A673 (cell line): ENCODE results near the gene PAPOLA. TPM values are rescaled to one million over a fixed set of nuclear protein-coding genes. Genes with fewer than 3 reads are reported as not detected.

ENCODE experiments used
- Bru-seq: library from RNA; stranded (reverse); fragments of 400-500 nt; gene quantifications from one replicate; lab custom pipeline; 2021; lab: Mats Ljungman, UMichigan
- BruChase-seq, 2 experiments: library from RNA; stranded (reverse); fragments of 400-500 nt; gene quantifications; one replicate each; lab custom pipeline; 2021; lab: Mats Ljungman, UMichigan
- BruUV-seq: library from RNA; stranded (reverse); fragments of 400-500 nt; replicated peaks from 2 replicates; lab custom pipeline; 2021; lab: Mats Ljungman, UMichigan
- CTCF ChIA-PET: fragments of 300-600 bp; sonication (Branson Sonifier 250); formaldehyde crosslinking; loops from one replicate; lab custom pipeline; 2022; ENCODE audit warnings: antibody characterized with exemption; lab: Charles Lee
- POLR2A ChIA-PET: fragments of 300-600 bp; sonication (Branson Sonifier 250); formaldehyde crosslinking; loops from one replicate; lab custom pipeline; 2022; ENCODE audit warnings: antibody characterized with exemption; ENCODE audit not compliant: low non-redundant PET; lab: Charles Lee
- DNase-seq: peaks from one replicate; pipeline ENCODE4 v3.0.0-alpha.2; 2015; ENCODE audit warnings: low spot score
- H3K27ac ChIP-seq: fragments of 200-600 bp; sonication (generic); 2 replicates; pipeline ENCODE4 v1.5.1; 2016; ENCODE audit warnings: mixed run types, low read depth, mild to moderate bottlenecking, mixed read lengths, antibody characterized with exemption, low read length; ENCODE audit not compliant: poor library complexity, severe bottlenecking
- H3K27me3 ChIP-seq: fragments of 200-600 bp; sonication (generic); replicated peaks from 2 replicates; pipeline ENCODE4 v1.6.1; 2017; ENCODE audit warnings: mixed run types, low read depth, mild to moderate bottlenecking, mixed read lengths, antibody characterized with exemption, low read length; ENCODE audit not compliant: insufficient read depth, poor library complexity
- H3K36me3 ChIP-seq: fragments of 200-600 bp; sonication (generic); 2 replicates; pipeline ENCODE4 v1.6.1; 2016; ENCODE audit warnings: mixed run types, mild to moderate bottlenecking, mixed read lengths, antibody characterized with exemption, low read length; ENCODE audit not compliant: insufficient read depth, poor library complexity, severe bottlenecking
- H3K4me1 ChIP-seq: fragments of 200-600 bp; sonication (generic); 2 replicates; pipeline ENCODE4 v1.6.1; 2017; ENCODE audit warnings: mixed run types, mild to moderate bottlenecking, mixed read lengths, antibody characterized with exemption, low read length; ENCODE audit not compliant: insufficient read depth, poor library complexity, severe bottlenecking
- H3K4me3 ChIP-seq: fragments of 200-600 bp; sonication (generic); 2 replicates; pipeline ENCODE4 v1.5.1; 2016; ENCODE audit warnings: low read depth, mixed run types, mild to moderate bottlenecking, mixed read lengths, low read length; ENCODE audit not compliant: poor library complexity, severe bottlenecking
- H3K9me3 ChIP-seq: fragments of 200-600 bp; sonication (generic); 2 replicates; pipeline ENCODE4 v1.6.1; 2016; ENCODE audit warnings: mixed run types, low read depth, mild to moderate bottlenecking, mixed read lengths, antibody characterized with exemption, low read length; ENCODE audit not compliant: poor library complexity, severe bottlenecking
- CTCF ChIP-seq: fragments of 300-800, 200-600 bp; sonication (generic); conservative IDR thresholded peaks from 2 replicates; pipeline ENCODE4 v1.5.1; 2017; ENCODE audit warnings: low read depth, mild to moderate bottlenecking, antibody characterized with exemption, low read length, moderate library complexity, mixed read lengths
- EZH2 ChIP-seq: fragments of 200-600 bp; sonication (generic); IDR thresholded peaks from 2 replicates; pipeline ENCODE4 v1.6.1; 2017; ENCODE audit warnings: borderline replicate concordance, low read depth, mild to moderate bottlenecking, mixed read lengths, antibody characterized with exemption, low read length; ENCODE audit not compliant: poor library complexity, severe bottlenecking
- intact Hi-C: fragments of 100-400 bp; cut with micrococcal nuclease; formaldehyde crosslinking; loops from one replicate; pipeline ENCODE4 v1.10.0; 2022; ENCODE audit not compliant: unreplicated experiment
- long read RNA-seq: library from polyadenylated mRNA; stranded (forward); transcript quantifications from one replicate; pipeline ENCODE4 v2.0.0, GENCODE V29; 2022
- total RNA-seq: library from RNA; stranded (reverse); gene quantifications from 2 replicates; pipeline ENCODE4 v1.2.3, GENCODE V29; 2021

The PAPOLA gene
- total RNA-seq (318 and 337 TPM in 2 replicates), Bru-seq, nascent RNA (percentile 98 among the genes with signal in this experiment), BruChase-seq, experiment 1, labeled RNA remaining after a 2-hour chase (percentile 98 among the genes with signal in this experiment), BruChase-seq, experiment 2, labeled RNA remaining after a 6-hour chase (percentile 96 among the genes with signal in this experiment)
- long read RNA-seq, full-length matches to known transcripts = 443 of 653 reads
- long read RNA-seq, partial matches to known transcripts = 60 of 653 reads
- long read RNA-seq, other reads (novel, unspliced or antisense) = 150 of 653 reads

- POLR2A ChIA-PET = interaction anchor here (0.6 kb wide), 1 partner anchor 271 kb away, joined by 3 read pairs; no protein-coding TSS in a partner anchor
- TF ChIP-seq EZH2 (no peak), CTCF (no peak)
- Histone ChIP-seq H3K9me3 (no peaks in the 10 kb centered on the region), H3K4me3 (peak within 1 kb of the TSS; percentile 85), H3K27ac (peak within 1 kb of the TSS; percentile 94), H3K4me1 (peaks cover 16% of the 10 kb centered on the region), H3K27me3 (no peaks in the 10 kb centered on the region), H3K36me3 (peaks cover 11% of the 10 kb centered on the region)
- peak; percentile 98 for DNase-seq
- intact Hi-C loops = loop anchor here (2.0 to 5.0 kb wide), 2 partner anchors 23 to 35 kb away; no protein-coding TSS in a partner anchor
- CTCF ChIA-PET = no interaction called here
- TSS peak; percentile 89 for BruUV-seq
Observed at GRCh38 chr14:96501740-96502620, at the start of gene PAPOLA. Gene PAPOLA, plus strand, starts transcription at chr14:96502382. Its CDS starts 211 bp downstream, at chr14:96502593.

GRCh38 chr14:96452684-96453083 lies 49.5 kb upstream of the PAPOLA start:
- no peaks in the 10 kb centered on the region for H3K9me3 ChIP-seq
- no peaks in the 10 kb centered on the region for H3K27me3 ChIP-seq
- BruUV-seq = no TSS peak
- DNase-seq = no peak
- H3K4me3 ChIP-seq = no peak overlapping the region
- no peaks in the 10 kb centered on the region for H3K36me3 ChIP-seq
- H3K4me1 ChIP-seq = no peaks in the 10 kb centered on the region
- POLR2A ChIA-PET = no interaction called here
- CTCF ChIA-PET = no interaction called here
- TF ChIP-seq EZH2 (no peak), CTCF (no peak)
- intact Hi-C loops = no loop called here
- no peak overlapping the region for H3K27ac ChIP-seq

DNA sequence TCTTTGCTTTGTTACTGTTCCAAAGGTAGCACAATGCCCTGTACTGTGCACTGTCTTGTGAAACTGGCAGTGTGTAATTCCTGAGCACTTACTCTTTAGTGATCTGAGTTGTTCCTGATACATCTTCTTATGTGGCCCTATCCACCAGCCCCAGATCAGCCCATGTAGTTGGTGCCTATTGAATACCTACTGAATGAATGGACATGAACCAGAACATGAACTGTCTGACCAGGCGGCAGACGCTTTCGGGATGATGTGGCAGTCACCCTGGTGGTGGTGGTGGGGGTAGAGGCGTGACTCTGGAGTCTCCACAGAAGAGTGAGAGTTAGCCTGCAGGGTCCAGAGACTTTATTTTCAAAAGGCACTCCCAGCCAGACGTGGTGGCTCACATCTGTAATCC lies 46.6 kb upstream of the PAPOLA start:
- ChIA-PET CTCF (no interaction called here), POLR2A (no interaction called here)
- no peaks in the 10 kb centered on the region for H3K4me1 ChIP-seq
- H3K36me3 ChIP-seq = no peaks in the 10 kb centered on the region
- no TSS peak for BruUV-seq
- no peaks in the 10 kb centered on the region for H3K9me3 ChIP-seq
- no peak overlapping the region for H3K4me3 ChIP-seq
- H3K27ac ChIP-seq = no peak overlapping the region
- TF ChIP-seq CTCF = no peak
- no peaks in the 10 kb centered on the region for H3K27me3 ChIP-seq
- intact Hi-C loops = no loop called here
- no peak for DNase-seq
